HT1080 (cell line): Measurements from ENCODE around the gene CCL7. TPM values are rescaled to one million over a fixed set of nuclear protein-coding genes. Genes with fewer than 3 reads are reported as not detected.

ENCODE experiments used
- DNase-seq: peaks from one replicate; pipeline ENCODE4 v3.0.0-alpha.2; 2015; ENCODE audit warnings: low read depth
- total RNA-seq: library from RNA; depleted of rRNA; stranded (reverse); fragments of >200 nt; shearing (Covaris generic); gene quantifications from 2 replicates; pipeline ENCODE4 v1.2.3, GENCODE V29; 2014

CCL7 gene
- total RNA-seq, 1 experiment from 2014 or later: not detected

- no peak for DNase-seq
Measured at GRCh38 chr17:34246446-34246845, 23.6 kb upstream of the CCL7 start.

GRCh38 chr17:34246881-34247280 is 23.1 kb upstream of the CCL7 start:
- DNase-seq: no peak

GRCh38 chr17:34248511-34249024 is 21.5 kb upstream of the CCL7 start:
- no peak for DNase-seq

GRCh38 chr17:34249061-34249460 is 21.0 kb upstream of the CCL7 start:
- DNase-seq: no peak

- DNase-seq: no peak
Measured at GRCh38 chr17:34249478-34249877, 20.5 kb upstream of the CCL7 start.

GRCh38 chr17:34251186-34251585 is 18.8 kb upstream of the CCL7 start:
- DNase-seq: no peak

GRCh38 chr17:34252095-34252443 is 18.0 kb upstream of the CCL7 start:
- no peak for DNase-seq

- peak; percentile 27 for DNase-seq
Measured at GRCh38 chr17:34252444-34253138, 17.4 kb upstream of the CCL7 start.

- no peak for DNase-seq
Measured at GRCh38 chr17:34253139-34253525, 16.9 kb upstream of the CCL7 start.

GRCh38 chr17:34254146-34254545 is 15.9 kb upstream of the CCL7 start:
- DNase-seq: no peak

- DNase-seq: peak; percentile 18
Measured at GRCh38 chr17:34254651-34255380, 15.2 kb upstream of the CCL7 start, which contains the start of gene CCL2. TSS of gene CCL2 (plus strand) at chr17:34255285. CDS start at chr17:34255350, 65 bp downstream.

GRCh38 chr17:34255381-34255732 is 14.7 kb upstream of the CCL7 start:
- no peak for DNase-seq

GRCh38 chr17:34255841-34256240 is 14.2 kb upstream of the CCL7 start:
- DNase-seq: no peak

GRCh38 chr17:34257299-34257985 is 12.6 kb upstream of the CCL7 start:
- no peak for DNase-seq

- DNase-seq: no peak
Measured at GRCh38 chr17:34257986-34258326, 12.1 kb upstream of the CCL7 start.

GRCh38 chr17:34259146-34259545 is 10.9 kb upstream of the CCL7 start:
- DNase-seq: no peak

GRCh38 chr17:34260861-34261260 is 9.2 kb upstream of the CCL7 start:
- no peak for DNase-seq

- DNase-seq: no peak
Measured at GRCh38 chr17:34261568-34262337, 8.3 kb upstream of the CCL7 start.

- no peak for DNase-seq
Measured at GRCh38 chr17:34265711-34266110, 4.3 kb upstream of the CCL7 start.

GRCh38 chr17:34275881-34276280 is 5.9 kb downstream of the CCL7 start:
- DNase-seq: no peak

- DNase-seq: no peak
Measured at GRCh38 chr17:34276826-34277225, 6.8 kb downstream of the CCL7 start.

- no peak for DNase-seq
Measured at GRCh38 chr17:34283571-34283970, 13.6 kb downstream of the CCL7 start.
